GM23248 (cell line): ENCODE results near the gene PPP1R12B.

Experiments
- EZH2 ChIP-seq: fragments of 200-600 bp; sonication (generic); IDR thresholded peaks from 2 replicates; pipeline ENCODE4 v1.6.1; 2018; ENCODE audit warnings: antibody characterized with exemption, mild to moderate bottlenecking; ENCODE audit not compliant: insufficient read depth, poor library complexity, severe bottlenecking
- EZH2phosphoT487 ChIP-seq: fragments of 200-600 bp; sonication (generic); IDR thresholded peaks from 2 replicates; pipeline ENCODE4 v1.6.1; 2018; ENCODE audit warnings: antibody characterized with exemption, moderate library complexity, mild to moderate bottlenecking, low read depth; ENCODE audit not compliant: insufficient read depth

DNA sequence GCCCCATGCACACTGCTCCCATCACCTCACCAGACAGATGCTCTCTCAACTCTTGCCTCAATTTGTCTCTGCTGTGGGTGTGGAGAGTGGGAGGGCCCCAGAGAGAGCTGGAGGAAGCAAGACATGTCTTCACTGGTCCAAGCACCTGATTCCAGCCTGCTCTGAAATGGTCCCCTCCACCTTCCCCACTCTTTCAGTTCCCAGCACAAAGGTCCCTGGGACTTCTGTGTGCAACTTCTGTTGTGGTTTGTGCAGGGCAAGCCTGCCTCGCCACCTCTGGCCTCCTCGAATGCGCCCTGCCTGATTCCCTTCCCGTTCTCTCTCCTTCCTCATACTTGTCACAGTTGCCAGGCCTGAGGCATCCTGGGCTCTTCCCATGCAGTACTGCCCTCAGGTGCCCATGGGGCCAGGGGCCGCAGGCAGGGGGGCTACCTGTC lies 242.5 kb downstream of the PPP1R12B start:
- TF ChIP-seq EZH2 (no peak), EZH2phosphoT487 (no peak)
